ENCODE data around the gene ZFHX3. TPM values are rescaled to one million over a fixed set of nuclear protein-coding genes. Genes with fewer than 3 reads are reported as not detected.

Gene ZFHX3
- total and polyA plus RNA-seq, 10 of the 15 experiments (the other 5 are each of a cell fraction or from before 2014, with no cell fraction given) = 0.68 to 8.6 (median 2.0) TPM

DNA sequence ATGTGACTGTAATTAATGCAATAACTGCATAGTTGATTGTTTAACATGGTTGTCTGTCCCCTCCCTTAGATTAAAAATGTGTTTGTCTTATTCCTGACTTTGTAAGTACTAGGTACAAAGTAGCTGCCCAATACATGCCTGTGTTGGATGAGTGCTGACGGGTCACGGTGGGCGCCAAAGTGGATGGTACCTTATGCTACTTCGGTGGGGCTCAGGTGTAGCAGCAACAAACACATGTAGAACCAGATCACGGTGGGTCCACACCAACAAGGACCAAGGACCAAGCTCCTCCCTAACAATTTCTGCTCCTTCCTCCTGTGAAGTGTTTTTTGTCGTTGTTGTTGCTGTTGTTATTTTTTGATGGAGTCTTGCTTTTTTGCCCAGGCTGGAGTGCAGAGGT is 46.4 kb upstream of the ZFHX3 start:
- H4K20me1 ChIP-seq (ENCODE audit: control insufficient read depth, insufficient read depth) = no peaks in the 10 kb centered on the region
- intact Hi-C loops (cut with micrococcal nuclease; ENCODE audit: unreplicated experiment) (no loop called here), in situ Hi-C loops (cut with MboI) (no loop called here)
- WGBS (ENCODE audit: insufficient coverage, insufficient replicate concordance, low lambda C conversion rate, missing lambda C conversion rate) = 55% methylated on average over 6 of the region's 6 CpGs
- ChIA-PET CTCF (no interaction called here), SMC1A (ENCODE audit: uncharacterized antibody, unreplicated experiment) (no interaction called here), RAD21 (ENCODE audit: unreplicated experiment) (no interaction called here), POLR2A (no interaction called here)
- FAIRE-seq (no peak), DNase-seq (ENCODE audit: low read depth, low spot score) (no peak), ATAC-seq (no peak)
- H3K9ac ChIP-seq (ENCODE audit: control insufficient read depth, insufficient read depth, low read length) = no peak overlapping the region
- no TSS peak for BruUV-seq (replicated peaks)
- no peaks in the 10 kb centered on the region for H3K9me3 ChIP-seq (replicated peaks; ENCODE audit: control insufficient read depth, insufficient read depth, low read length)
- H3K79me2 ChIP-seq (ENCODE audit: control insufficient read depth, insufficient read depth, low read length) = no peaks in the 10 kb centered on the region
- H3K4me3 ChIP-seq = no peak overlapping the region
- no peak overlapping the region for H3K4me2 ChIP-seq (ENCODE audit: control insufficient read depth, insufficient read depth)
- H3K27ac ChIP-seq (ENCODE audit: control insufficient read depth, insufficient read depth) = no peak overlapping the region
- no peaks in the 10 kb centered on the region; a peak in 2 of 4 replicates for H3K27me3 ChIP-seq (replicated peaks in 1 of 2; ENCODE audit: control insufficient read depth in 2 of 2, insufficient read depth in 2 of 2, low read length in 1 of 2)
- no peaks in the 10 kb centered on the region for H3K4me1 ChIP-seq (ENCODE audit: control insufficient read depth, insufficient read depth, low read length)
- no peak overlapping the region for H2AFZ ChIP-seq (ENCODE audit: control insufficient read depth, low read depth, low read length)
- no peaks in the 10 kb centered on the region for H3K36me3 ChIP-seq (ENCODE audit: control insufficient read depth in 2 of 2, insufficient read depth in 2 of 2, low read length in 1 of 2)
- TF ChIP-seq, protein P1, sequence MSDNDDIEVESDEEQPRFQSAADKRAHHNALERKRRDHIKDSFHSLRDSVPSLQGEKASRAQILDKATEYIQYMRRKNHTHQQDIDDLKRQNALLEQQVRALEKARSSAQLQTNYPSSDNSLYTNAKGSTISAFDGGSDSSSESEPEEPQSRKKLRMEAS (IDR thresholded peaks at IDR 0.05; ENCODE audit: low read depth, low read length) = no peak
- TF ChIP-seq SREBF1 (IDR thresholded peaks at IDR 0.05; ENCODE audit: low read length) = no peak
- TF ChIP-seq ASH2L (IDR thresholded peaks at IDR 0.05; ENCODE audit: borderline replicate concordance, low read depth) = no peak
- no peak for TF ChIP-seq CEBPZ (IDR thresholded peaks at IDR 0.05; ENCODE audit: low read depth, low read length)
- no peak for TF ChIP-seq ZNF687 (IDR thresholded peaks at IDR 0.05)
- no peak for TF ChIP-seq NBN (IDR thresholded peaks at IDR 0.05)
- no peak for TF ChIP-seq MLLT1 (IDR thresholded peaks at IDR 0.05)
- no peak for TF ChIP-seq MEF2A (IDR thresholded peaks at IDR 0.05; ENCODE audit: insufficient read depth, low read depth, low read length)
- no peak for TF ChIP-seq SRF (IDR thresholded peaks at IDR 0.05; ENCODE audit: low read depth in 2 of 2, low read length in 2 of 2)
- no peak for TF ChIP-seq CBX5 (IDR thresholded peaks at IDR 0.05; ENCODE audit: low read depth)
